ENCODE measurements around the gene SNCAIP.

- TF ChIP-seq TAF1 (IDR thresholded peaks at IDR 0.05; ENCODE audit: borderline replicate concordance, low read depth, low read length) (no peak), POLR2A (IDR thresholded peaks at IDR 0.05; ENCODE audit: low read depth, low read length) (no peak), POLR2AphosphoS5 (IDR thresholded peaks at IDR 0.05; ENCODE audit: low read depth, low read length) (no peak)
These were observed 188.4 kb downstream of the SNCAIP start for GRCh38 chr5:122500245-122501088.

All from GM12892 (cell line).